GM23248 (cell line): ENCODE data around the gene DNAAF5. TPM values are rescaled to one million over a fixed set of nuclear protein-coding genes. Genes with fewer than 3 reads are reported as not detected.
A peak's percentile ranks its signal among the peaks of the same experiment; 100 is the strongest.

Source experiments
- DNase-seq: peaks from one replicate; pipeline ENCODE4 v3.0.0-alpha.2; 2015
- H2AFZ ChIP-seq: fragments of 200-600 bp; sonication (generic); 2 replicates; pipeline ENCODE4 v1.6.1; 2016; ENCODE audit warnings: antibody characterized with exemption
- H3F3A ChIP-seq: fragments of 200-600 bp; sonication (generic); 2 replicates; pipeline ENCODE4 v1.6.1; 2016; ENCODE audit warnings: mild to moderate bottlenecking, antibody characterized with exemption, mixed run types; ENCODE audit not compliant: insufficient read depth
- H3K27ac ChIP-seq: fragments of 200-600 bp; sonication (generic); 2 replicates; pipeline ENCODE4 v1.5.1; 2016; ENCODE audit warnings: mild to moderate bottlenecking
- H3K27me3 ChIP-seq: fragments of 200-600 bp; sonication (generic); replicated peaks from 2 replicates; pipeline ENCODE4 v1.6.1; 2016; ENCODE audit warnings: mild to moderate bottlenecking; ENCODE audit not compliant: insufficient read depth
- H3K36me3 ChIP-seq: fragments of 200-600 bp; sonication (generic); 2 replicates; pipeline ENCODE4 v1.6.1; 2016; ENCODE audit warnings: low read depth, mild to moderate bottlenecking
- H3K4me1 ChIP-seq: fragments of 200-600 bp; sonication (generic); 2 replicates; pipeline ENCODE4 v1.6.1; 2016; ENCODE audit warnings: mild to moderate bottlenecking; ENCODE audit not compliant: insufficient read depth
- H3K4me2 ChIP-seq: fragments of 200-600 bp; sonication (generic); one replicate; pipeline ENCODE4 v1.6.1; 2016; ENCODE audit warnings: mild to moderate bottlenecking; ENCODE audit not compliant: unreplicated experiment
- H3K4me3 ChIP-seq: fragments of 200-600 bp; sonication (generic); 2 replicates; pipeline ENCODE4 v1.5.1; 2016; ENCODE audit warnings: mild to moderate bottlenecking
- H3K79me2 ChIP-seq: fragments of 200-600 bp; sonication (generic); 2 replicates; pipeline ENCODE4 v1.6.1; 2016; ENCODE audit warnings: mild to moderate bottlenecking; ENCODE audit not compliant: insufficient read depth
- H3K9ac ChIP-seq: fragments of 200-600 bp; sonication (generic); 2 replicates; pipeline ENCODE4 v1.6.1; 2016; ENCODE audit warnings: mild to moderate bottlenecking
- H3K9me2 ChIP-seq: fragments of 200-600 bp; sonication (generic); 2 replicates; pipeline ENCODE4 v1.6.1; 2016; ENCODE audit warnings: mixed run types, mild to moderate bottlenecking, moderate library complexity; ENCODE audit not compliant: insufficient read depth
- H3K9me3 ChIP-seq: fragments of 200-600 bp; sonication (generic); one replicate; pipeline ENCODE4 v1.6.1; 2017; ENCODE audit warnings: low read depth
- H4K20me1 ChIP-seq: fragments of 200-600 bp; sonication (generic); 2 replicates; pipeline ENCODE4 v1.6.0; 2016; ENCODE audit not compliant: insufficient read depth
- EZH2 ChIP-seq: fragments of 200-600 bp; sonication (generic); IDR thresholded peaks from 2 replicates; pipeline ENCODE4 v1.6.1; 2018; ENCODE audit warnings: antibody characterized with exemption, mild to moderate bottlenecking; ENCODE audit not compliant: insufficient read depth, poor library complexity, severe bottlenecking
- EZH2phosphoT487 ChIP-seq: fragments of 200-600 bp; sonication (generic); IDR thresholded peaks from 2 replicates; pipeline ENCODE4 v1.6.1; 2018; ENCODE audit warnings: antibody characterized with exemption, moderate library complexity, mild to moderate bottlenecking, low read depth; ENCODE audit not compliant: insufficient read depth
- WGBS, 2 experiments: methylation state at CpG; one replicate each; pipeline ENCODE4 v1.1.6; 2015 to 2017; ENCODE audit warnings: low lambda C conversion rate in 2 of 2, low coverage in 1 of 2; ENCODE audit errors: missing lambda C conversion rate in 2 of 2; 5-methylcytosine and 5-hydroxymethylcytosine counted together
- in situ Hi-C: fragments of 300-500 bp; cut with MboI; formaldehyde crosslinking; loops from 2 replicates; pipeline ENCODE4 v1.15.0; 2020
- polyA plus RNA-seq: library from polyadenylated mRNA; unstranded; fragments of >200 nt; fragmentation: Nextera tagmentation; extraction: Ambion mirVana; gene quantifications from 2 replicates; pipeline ENCODE4 v1.2.1, GENCODE V29; 2016
- total RNA-seq: library from RNA; depleted of rRNA; stranded (reverse); fragments of >200 nt; shearing (Covaris generic); gene quantifications from 2 replicates; pipeline ENCODE4 v1.2.3, GENCODE V29; 2014

The DNAAF5 gene
- total and polyA plus RNA-seq, 2 experiments from 2014 or later = 5.7 to 35.7 TPM

DNA sequence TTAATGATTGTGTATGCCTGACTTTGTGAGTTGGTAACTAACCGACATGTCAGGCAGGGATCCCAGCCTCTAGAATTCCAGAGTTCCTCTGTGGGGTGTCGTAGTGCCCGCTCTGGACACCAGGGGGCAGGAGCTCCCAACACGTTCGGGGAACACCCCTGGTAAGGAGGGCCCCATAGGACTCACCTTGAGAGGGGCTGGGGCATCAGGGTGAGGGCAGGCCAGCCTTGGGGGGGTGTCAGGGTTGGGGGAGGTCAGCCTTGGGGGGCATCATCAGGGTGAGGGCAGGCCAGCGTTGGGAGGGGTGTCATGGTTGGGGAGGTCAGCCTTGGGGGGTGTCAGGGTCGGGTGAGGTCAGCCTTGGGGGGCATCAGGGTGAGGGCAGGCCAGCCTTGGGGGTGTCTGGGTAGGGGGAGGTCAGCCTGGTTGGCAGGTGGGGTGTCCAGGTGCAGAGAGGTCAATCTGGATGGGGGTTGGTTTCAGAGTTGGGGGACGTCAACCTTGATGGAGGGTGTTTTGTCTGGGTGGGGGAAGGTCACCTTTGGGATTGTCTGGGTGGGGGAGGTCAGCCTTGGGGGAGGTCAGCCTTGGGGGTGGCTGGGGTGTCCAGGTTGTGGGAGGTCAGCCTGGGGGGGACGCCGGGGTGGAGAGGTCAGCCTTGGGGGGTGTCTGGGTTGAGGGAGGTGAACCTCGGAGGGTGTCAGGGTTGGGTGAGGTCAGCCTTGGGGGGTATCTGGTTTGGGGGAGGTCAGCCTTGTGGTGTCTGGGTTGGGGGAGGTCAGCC lies 60.2 kb downstream of the DNAAF5 start:
- Histone ChIP-seq H3K4me1 (no peaks in the 10 kb centered on the region), H4K20me1 (no peaks in the 10 kb centered on the region), H3K9ac (no peak overlapping the region), H2AFZ (no peak overlapping the region), H3F3A (no peaks in the 10 kb centered on the region), H3K9me2 (no peaks in the 10 kb centered on the region), H3K27me3 (no peaks in the 10 kb centered on the region), H3K4me3 (no peak overlapping the region), H3K79me2 (no peaks in the 10 kb centered on the region), H3K4me2 (no peak overlapping the region), H3K36me3 (no peaks in the 10 kb centered on the region), H3K27ac (no peak overlapping the region), H3K9me3 (no peaks in the 10 kb centered on the region)
- in situ Hi-C loops = no loop called here
- peak; percentile 74 for DNase-seq
- TF ChIP-seq EZH2 (no peak), EZH2phosphoT487 (no peak)
- WGBS, 2 experiments = 27 to 44% methylated on average over 7 to 11 of the region's 11 CpGs

DNA sequence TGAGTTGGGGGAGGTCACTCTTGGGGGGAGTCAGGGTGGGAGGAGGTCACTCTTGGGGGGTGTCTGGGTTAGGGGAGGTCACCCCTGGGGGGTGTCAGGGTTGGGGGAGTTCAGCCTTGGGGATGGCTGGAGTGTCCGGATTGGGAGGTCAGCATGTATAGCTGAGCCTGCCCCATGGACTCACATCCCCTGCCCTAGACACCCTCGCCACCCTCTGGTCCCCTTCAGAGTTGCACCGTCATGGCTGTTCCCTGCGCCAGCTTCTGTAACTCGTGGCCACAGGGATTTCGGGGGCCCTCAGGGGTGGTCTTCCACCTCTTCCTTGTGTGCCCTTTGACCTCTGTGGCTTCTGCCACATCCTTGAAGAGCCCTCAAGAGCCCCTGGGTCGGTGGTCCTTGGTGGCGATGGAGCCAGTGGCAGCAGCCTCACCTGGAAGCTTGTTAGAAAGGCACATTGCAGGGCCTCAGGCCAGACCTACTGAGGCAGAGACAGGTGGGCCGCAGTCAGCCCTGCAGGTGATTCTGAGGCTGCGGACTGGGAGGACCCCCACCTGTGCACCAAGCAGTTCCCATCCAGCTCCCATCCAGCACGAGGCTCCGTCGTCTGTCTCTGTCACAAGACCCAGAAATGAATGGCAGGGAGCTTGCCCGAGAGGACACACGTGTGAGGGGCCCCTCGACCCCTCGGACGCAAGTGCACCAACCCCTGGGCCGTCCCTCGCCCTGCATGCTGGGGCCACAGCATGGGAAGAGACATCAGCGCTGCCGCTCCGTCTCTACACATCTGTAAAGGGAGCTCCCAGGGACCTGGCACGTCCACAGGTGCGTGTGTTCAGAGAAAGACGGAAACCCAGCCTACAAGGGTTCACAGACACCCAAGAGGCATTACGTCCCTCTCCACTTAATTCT lies 61.1 kb downstream of the DNAAF5 start:
- H3K36me3 ChIP-seq = no peaks in the 10 kb centered on the region
- 92 to 95% methylated on average over 26 to 27 of the region's 27 CpGs for WGBS, 2 experiments
- TF ChIP-seq EZH2phosphoT487 = no peak
- TF ChIP-seq EZH2 = no peak
- H3F3A ChIP-seq = no peaks in the 10 kb centered on the region
- H3K27ac ChIP-seq = no peak overlapping the region
- no peaks in the 10 kb centered on the region for H3K9me3 ChIP-seq
- no peak overlapping the region for H3K4me3 ChIP-seq
- H3K27me3 ChIP-seq = no peaks in the 10 kb centered on the region
- H3K4me2 ChIP-seq = no peak overlapping the region
- in situ Hi-C loops = no loop called here
- H3K9me2 ChIP-seq = no peaks in the 10 kb centered on the region
- no peaks in the 10 kb centered on the region for H3K4me1 ChIP-seq
- no peaks in the 10 kb centered on the region for H3K79me2 ChIP-seq
- H3K9ac ChIP-seq = no peak overlapping the region
- H2AFZ ChIP-seq = no peak overlapping the region
- H4K20me1 ChIP-seq = no peaks in the 10 kb centered on the region
- no peak for DNase-seq

DNA sequence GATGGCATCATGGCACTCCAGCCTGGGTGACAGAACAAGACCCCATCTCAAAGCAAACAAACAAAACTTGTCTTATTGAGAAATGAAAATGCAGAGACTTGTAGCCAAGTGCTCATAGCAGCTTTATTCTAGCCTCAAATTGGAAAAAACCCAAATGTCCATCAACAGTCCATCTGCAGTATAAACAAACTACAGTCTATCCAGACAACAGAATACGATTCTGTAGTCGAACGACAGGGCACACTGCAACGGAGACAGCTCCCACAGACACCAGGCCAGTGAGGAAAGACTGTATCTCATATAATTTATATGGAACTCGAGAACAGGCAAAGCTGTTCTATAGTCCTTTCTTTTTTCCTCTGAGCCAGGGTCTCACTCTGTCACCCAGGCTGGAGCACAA lies 65.0 kb downstream of the DNAAF5 start:
- Histone ChIP-seq H3K4me3 (no peak overlapping the region), H3K9me2 (no peaks in the 10 kb centered on the region)
- in situ Hi-C loops = no loop called here

DNA sequence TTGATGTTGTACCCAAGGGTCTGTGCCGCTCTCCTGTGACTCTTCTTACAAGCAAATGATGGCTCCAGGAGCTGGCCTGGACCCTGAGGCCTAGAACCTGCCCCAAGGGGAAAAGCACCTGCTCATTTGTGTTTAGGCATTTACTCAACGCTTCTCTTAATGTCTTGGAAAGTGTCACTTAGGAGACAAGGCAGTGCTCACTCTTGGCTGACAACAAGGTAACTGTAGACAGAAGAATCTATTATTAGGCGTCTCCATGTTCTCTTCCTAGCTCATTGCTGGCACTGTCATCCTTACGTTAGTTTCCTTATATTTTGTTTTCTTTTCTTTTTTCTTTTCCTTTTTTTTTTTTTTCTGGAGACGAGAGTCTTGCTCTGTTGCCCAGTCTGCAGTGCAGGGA lies 67.7 kb downstream of the DNAAF5 start:
- Histone ChIP-seq H3K4me3 (no peak overlapping the region), H3K4me2 (no peak overlapping the region), H3K27me3 (no peaks in the 10 kb centered on the region), H3K9ac (no peak overlapping the region), H3K36me3 (no peaks in the 10 kb centered on the region), H3K79me2 (no peaks in the 10 kb centered on the region), H4K20me1 (no peaks in the 10 kb centered on the region), H2AFZ (no peak overlapping the region), H3K4me1 (no peaks in the 10 kb centered on the region), H3K9me3 (no peaks in the 10 kb centered on the region), H3K27ac (no peak overlapping the region), H3F3A (no peaks in the 10 kb centered on the region), H3K9me2 (no peaks in the 10 kb centered on the region)
- TF ChIP-seq EZH2phosphoT487 (no peak), EZH2 (no peak)
- DNase-seq = no peak
- in situ Hi-C loops = no loop called here
- WGBS, 2 experiments = 95% methylated on average over 5 of the region's 5 CpGs

More for the DNA sequence above, 65.0 kb downstream of the DNAAF5 start:
- H3K36me3 ChIP-seq = no peaks in the 10 kb centered on the region
- no peaks in the 10 kb centered on the region for H4K20me1 ChIP-seq
- no peaks in the 10 kb centered on the region for H3K4me1 ChIP-seq
- no peaks in the 10 kb centered on the region for H3F3A ChIP-seq
- H3K9ac ChIP-seq = no peak overlapping the region
- no peak overlapping the region for H2AFZ ChIP-seq
- no peak for TF ChIP-seq EZH2phosphoT487
- no peak for TF ChIP-seq EZH2
- no peak for DNase-seq
- H3K27me3 ChIP-seq = no peaks in the 10 kb centered on the region
- H3K27ac ChIP-seq = no peak overlapping the region
- WGBS, 2 experiments = 72 to 85% methylated on average over 5 of the region's 5 CpGs
- H3K9me3 ChIP-seq = no peaks in the 10 kb centered on the region
- H3K79me2 ChIP-seq = no peaks in the 10 kb centered on the region
- no peak overlapping the region for H3K4me2 ChIP-seq
